GM21528 (cell line): Measurements from ENCODE around the gene TANC1.

Experiments used
- ATAC-seq: cut with Tn5 transposase; IDR thresholded peaks from one replicate; pipeline ENCODE4 v1.9.1; 2021; ENCODE audit warnings: mild to moderate bottlenecking, moderate library complexity; ENCODE audit not compliant: unreplicated experiment, low FRiP score

TANC1 gene

DNA sequence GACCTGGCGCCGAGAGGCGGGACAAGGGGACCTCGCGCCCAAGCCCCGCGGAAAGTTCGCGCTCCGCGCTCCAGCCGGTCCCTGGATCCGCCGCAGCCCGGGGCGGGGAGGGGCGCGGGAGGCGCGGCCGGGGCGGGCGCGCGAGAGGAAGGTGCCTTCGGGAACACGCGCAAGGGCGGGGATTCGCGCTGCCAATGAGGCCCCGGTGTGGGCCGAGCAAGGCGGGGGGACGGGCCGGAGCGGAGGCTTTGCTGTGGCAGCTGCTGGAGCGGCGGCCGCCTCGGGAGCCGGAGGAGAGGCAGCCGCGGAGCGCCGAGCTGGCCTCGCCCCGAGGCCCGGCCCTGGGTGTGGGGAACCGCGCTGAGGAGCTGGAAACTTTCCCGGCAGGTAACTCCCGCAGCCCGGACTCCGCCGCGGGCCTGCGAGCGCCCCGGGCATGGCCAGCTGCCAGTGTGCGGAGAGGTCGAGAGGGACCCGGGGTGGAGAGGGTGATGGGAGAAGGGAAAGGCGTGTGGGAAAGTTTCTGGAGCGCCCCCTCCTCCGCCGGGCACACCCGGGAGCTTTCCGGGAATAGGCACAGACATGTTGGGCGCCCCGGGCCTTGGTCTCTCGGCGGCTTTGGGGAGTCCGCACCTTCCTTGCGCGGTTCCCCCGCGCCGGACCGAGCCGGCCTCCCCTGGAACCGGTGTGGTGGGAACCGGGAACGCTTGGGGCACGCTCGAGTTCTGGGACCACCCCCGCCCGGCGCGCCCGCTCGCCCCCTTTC, at the start of gene TANC1:
Gene TANC1, plus strand, starts transcription at position 245 of the 766 bp plus-strand sequence. CDS start 97,271 bp downstream, outside the sequence.
- ATAC-seq, result peak; percentile 92

- ATAC-seq, result no peak
Observed at GRCh38 chr2:158921599-158922408, 46.6 kb upstream of the TANC1 start.

- ATAC-seq, result no peak
Observed at GRCh38 chr2:158922601-158923000, 45.8 kb upstream of the TANC1 start.

GRCh38 chr2:158923180-158923594, 45.3 kb upstream of the TANC1 start:
- ATAC-seq, result no peak

DNA sequence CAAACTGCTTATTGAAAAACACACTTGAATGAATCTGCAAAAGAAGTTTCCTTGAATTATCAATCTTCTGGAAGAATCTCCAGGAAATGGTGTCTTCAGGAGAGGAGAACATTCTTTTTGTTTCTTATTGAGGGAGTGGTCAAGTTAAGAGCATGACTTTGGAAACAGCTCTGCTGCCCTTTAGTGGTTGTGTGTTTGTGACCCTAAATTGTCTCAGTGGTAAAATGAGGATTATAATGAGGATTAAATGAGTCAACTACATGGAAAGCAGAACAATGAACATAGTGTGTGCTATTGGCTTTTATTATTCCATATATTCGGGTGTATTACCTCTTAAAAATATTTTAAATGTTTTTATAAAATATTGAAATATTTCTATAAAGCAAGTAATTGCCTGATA, 44.8 kb upstream of the TANC1 start:
- ATAC-seq, result no peak

DNA sequence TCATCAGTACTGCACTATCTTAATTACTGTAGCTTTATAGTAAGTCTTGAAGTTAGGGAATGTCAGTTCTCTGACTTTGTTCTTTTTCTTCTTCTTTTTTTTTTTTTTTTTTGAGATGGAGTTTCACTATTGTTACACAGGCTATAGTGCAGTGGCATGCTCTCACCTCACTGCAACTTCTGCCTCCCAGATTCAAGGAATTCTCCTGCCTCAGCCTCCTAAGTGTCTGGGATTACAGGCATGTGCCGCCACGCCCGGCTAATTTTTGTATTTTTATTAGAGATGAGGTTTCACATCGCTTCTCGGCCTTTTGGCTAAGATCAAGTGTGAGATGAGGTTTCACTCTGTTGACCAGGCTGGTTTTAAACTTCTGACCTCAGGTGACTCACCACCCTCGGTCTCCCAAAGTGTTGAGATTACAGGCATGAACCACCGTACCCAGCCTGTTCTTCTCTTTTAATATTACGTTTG, 41.9 kb upstream of the TANC1 start:
- no peak for ATAC-seq

GRCh38 chr2:158928515-158928914, 39.9 kb upstream of the TANC1 start:
- no peak for ATAC-seq

DNA sequence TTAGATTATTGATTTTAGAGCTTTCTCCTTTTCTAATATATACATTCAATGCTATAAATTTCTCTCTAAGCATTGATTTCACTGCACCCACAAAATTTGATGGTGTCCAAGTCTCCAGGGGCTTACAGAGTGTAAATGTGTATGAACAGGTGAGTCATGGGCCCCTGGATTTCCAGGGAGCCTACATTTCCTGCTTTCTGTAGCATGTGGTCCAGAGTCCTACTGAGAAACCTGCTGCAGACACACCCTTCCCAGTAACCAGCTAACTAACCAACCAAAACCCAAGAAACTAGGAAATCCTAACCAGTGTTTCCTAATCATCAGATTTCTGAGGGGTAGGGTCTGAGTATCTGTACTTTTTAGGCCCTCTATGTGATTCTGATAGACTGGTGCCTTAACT, 39.5 kb upstream of the TANC1 start:
- ATAC-seq, result no peak

GRCh38 chr2:158931572-158931971, 36.9 kb upstream of the TANC1 start:
- ATAC-seq, result no peak

GRCh38 chr2:158932131-158932645, 36.3 kb upstream of the TANC1 start:
- no peak for ATAC-seq

GRCh38 chr2:158934170-158934569, 34.3 kb upstream of the TANC1 start:
- no peak for ATAC-seq

DNA sequence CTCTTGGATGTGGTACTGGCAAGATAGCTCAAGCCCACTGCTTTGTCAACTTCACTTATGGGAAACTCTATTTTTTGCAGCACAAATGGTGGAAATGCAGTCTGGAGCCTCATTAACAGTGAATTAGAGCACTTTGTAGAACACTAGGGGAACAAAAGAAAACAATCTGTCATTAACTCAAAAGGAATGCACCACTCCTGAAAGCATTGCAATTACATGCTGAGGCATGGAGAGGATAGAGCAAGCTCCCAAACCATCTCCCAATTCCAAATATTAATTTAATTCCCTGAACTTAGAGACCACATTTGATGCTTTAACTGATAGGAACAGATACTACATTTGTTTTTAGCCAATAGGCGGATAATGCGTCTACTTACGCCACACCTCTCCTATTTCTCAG, 32.8 kb upstream of the TANC1 start:
- ATAC-seq, result no peak

GRCh38 chr2:158936978-158937377, 31.5 kb upstream of the TANC1 start:
- no peak for ATAC-seq

- no peak for ATAC-seq
Observed at GRCh38 chr2:158940356-158940755, 28.1 kb upstream of the TANC1 start.

GRCh38 chr2:158943973-158944372, 24.5 kb upstream of the TANC1 start:
- ATAC-seq, result no peak

DNA sequence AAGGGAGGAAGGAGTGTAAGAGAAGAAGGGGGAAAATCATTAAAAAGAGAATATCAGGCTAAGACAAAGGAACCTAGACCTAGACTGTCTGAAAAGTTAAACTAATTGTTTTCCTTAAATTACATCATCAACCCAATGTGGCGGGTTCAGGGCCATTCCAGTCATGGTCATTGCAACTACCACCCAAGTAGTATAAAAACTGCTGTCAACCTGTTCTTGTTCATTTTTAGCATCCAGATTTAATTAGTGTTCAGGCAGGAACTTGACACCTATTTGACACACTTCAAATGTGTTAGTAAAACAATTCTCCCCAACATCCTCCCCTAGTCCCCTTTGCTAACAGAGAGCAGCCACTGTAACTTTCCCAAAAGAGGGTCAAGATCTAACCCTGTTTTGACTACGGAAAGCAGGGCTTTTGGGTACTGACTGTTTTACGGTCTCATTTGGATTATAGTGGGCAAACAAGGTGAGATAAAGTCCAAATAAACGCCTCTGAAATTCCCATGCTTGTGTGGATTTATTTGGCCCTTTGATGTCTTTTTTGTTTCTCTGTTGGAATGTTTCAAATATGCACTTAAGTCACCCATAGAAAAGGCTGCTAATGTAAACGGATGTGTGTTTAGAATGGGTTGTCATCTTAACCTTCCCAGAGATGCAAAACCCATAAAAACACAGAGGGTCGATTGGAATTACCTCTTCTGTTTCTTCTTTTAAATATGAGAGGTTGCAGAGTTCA, 19.3 kb upstream of the TANC1 start:
- no peak for ATAC-seq

DNA sequence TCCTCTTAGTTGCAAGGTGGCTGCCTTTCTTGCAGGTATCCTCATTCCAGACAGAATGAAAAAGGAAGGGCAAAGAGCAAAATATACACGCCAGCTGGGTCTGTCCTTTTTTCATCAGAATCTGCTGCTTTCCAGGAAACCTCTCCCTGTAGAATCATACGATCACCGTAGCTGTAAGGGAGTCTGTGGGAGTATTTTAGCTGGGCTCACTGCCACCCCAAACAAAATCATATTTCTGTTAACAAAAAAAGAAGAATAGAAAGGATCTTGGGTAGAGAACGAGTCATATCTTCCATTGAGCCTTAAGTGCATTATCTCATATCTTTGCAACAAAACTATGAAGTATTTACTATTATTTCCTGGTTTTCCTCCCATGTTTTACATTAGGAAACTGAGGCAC, 15.0 kb upstream of the TANC1 start:
- no peak for ATAC-seq

GRCh38 chr2:158953926-158954763, 14.3 kb upstream of the TANC1 start:
- ATAC-seq, result no peak

DNA sequence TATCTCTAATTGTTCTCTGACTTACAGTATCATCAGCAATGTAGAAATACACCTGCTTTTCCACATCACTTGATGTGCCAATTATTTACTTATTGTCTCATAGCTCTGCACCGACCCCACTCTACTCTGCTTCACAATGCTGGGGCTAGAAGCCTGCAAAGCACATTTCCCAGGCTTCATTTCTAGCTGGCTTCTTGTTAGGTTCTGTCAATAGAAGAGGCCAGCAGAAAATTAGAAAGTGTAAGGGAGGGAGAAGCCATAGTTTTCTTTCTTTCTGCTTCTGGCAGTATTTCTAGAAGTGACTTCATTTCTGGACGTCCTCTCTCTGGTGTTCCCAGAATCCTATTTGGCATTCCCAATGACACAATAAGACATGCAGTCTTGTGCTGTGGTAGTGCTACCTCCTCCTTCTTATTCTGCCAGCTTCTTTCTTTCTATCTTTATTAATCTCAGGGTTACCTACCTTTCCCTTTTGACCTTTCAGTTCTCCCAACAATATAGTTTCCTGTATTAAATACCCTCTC, 12.5 kb upstream of the TANC1 start:
- no peak for ATAC-seq

DNA sequence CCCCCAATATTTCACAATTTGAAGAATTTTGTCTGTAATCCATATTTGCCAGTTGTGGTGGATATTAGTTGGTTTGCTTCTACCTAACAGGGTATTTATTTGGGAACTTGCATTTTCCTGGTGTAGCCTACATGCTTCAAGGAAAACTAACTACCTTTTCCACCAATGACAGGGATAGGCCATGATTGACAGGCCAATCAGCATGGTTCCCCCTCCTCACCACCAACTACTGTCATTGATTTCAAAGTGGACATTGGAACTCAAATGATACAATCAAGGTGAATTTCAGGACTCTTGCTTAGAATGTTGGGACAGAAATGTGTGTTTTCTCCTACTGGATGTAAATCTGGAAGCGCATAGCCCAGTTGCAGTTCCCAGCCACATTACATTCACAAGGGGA, 10.1 kb upstream of the TANC1 start:
- ATAC-seq, result no peak
